T47D (cell line): ENCODE data around the gene OR1K1.
"Not testable (repeated sequence)": the region's sequence is repeated elsewhere in the genome, so short reads cannot be mapped to it uniquely, and the experiment has no call there.

Source experiments
- DNase-seq, 2 experiments: peaks; one replicate each; pipeline versions ENCODE4 v3.0.0 to v3.0.0-alpha.2; 2011 to 2012; ENCODE audit warnings: low read depth in 1 of 2, low spot score in 1 of 2
- JUND ChIP-seq: IDR thresholded peaks from 2 replicates; pipeline ENCODE4 v1.6.1; 2012; ENCODE audit warnings: low read depth
- in situ Hi-C: cut with HindIII; loops from 2 replicates; pipeline ENCODE4 v1.10.0; 2016; ENCODE audit warnings: low sequenced_read_pairs, low pct_unique_long_range_greater_than_20kb

The OR1K1 gene

GRCh38 chr9:122791872-122792669, 7.9 kb upstream of the OR1K1 start:
- in situ Hi-C loops: no loop called here
- no peak for DNase-seq
- TF ChIP-seq JUND: no peak

- no peak for TF ChIP-seq JUND
- peak; percentile 31 to 65 for DNase-seq
- in situ Hi-C loops: no loop called here
Measured at GRCh38 chr9:122797316-122798063, 2.4 kb upstream of the OR1K1 start.

GRCh38 chr9:122806661-122807060, 6.7 kb downstream of the OR1K1 start:
- no peak for TF ChIP-seq JUND
- in situ Hi-C loops: no loop called here
- DNase-seq: no peak

- no peak for DNase-seq
- in situ Hi-C loops: no loop called here
- no peak for TF ChIP-seq JUND
Measured at GRCh38 chr9:122807271-122807900, 7.5 kb downstream of the OR1K1 start.

- in situ Hi-C loops: no loop called here
- no peak for TF ChIP-seq JUND
- no peak for DNase-seq
Measured at GRCh38 chr9:122808141-122808540, 8.2 kb downstream of the OR1K1 start.

- DNase-seq: peak in 1 of 2 experiments; percentile 68
- in situ Hi-C loops: not testable (repeated sequence)
Measured at GRCh38 chr9:122809261-122809660, 9.3 kb downstream of the OR1K1 start.

GRCh38 chr9:122810306-122810946, 10.5 kb downstream of the OR1K1 start:
- in situ Hi-C loops: no loop called here
- DNase-seq: peak; percentile 69 to 91
- TF ChIP-seq JUND: no peak

- TF ChIP-seq JUND: no peak
- DNase-seq: no peak
- in situ Hi-C loops: no loop called here
Measured at GRCh38 chr9:122812736-122813135, 12.8 kb downstream of the OR1K1 start.

- in situ Hi-C loops: no loop called here
- DNase-seq: no peak
- TF ChIP-seq JUND: no peak
Measured at GRCh38 chr9:122814545-122814944, 14.6 kb downstream of the OR1K1 start.

GRCh38 chr9:122815544-122815943, 15.6 kb downstream of the OR1K1 start:
- TF ChIP-seq JUND: no peak
- no peak for DNase-seq
- in situ Hi-C loops: no loop called here

GRCh38 chr9:122816163-122816867, 16.4 kb downstream of the OR1K1 start:
- TF ChIP-seq JUND: no peak
- no peak for DNase-seq
- in situ Hi-C loops: no loop called here

- in situ Hi-C loops: no loop called here
- no peak for DNase-seq
Measured at GRCh38 chr9:122819326-122819725, 19.4 kb downstream of the OR1K1 start.

More at GRCh38 chr9:122819326-122819725, 19.4 kb downstream of the OR1K1 start:
- no peak for TF ChIP-seq JUND
